Measurements from ENCODE around the gene SNF8. TPM values are rescaled to one million over a fixed set of nuclear protein-coding genes. Genes with fewer than 3 reads are reported as not detected.

Gene SNF8
- polyA plus RNA-seq, 4 donors: 67.4 to 112 (median 96.5) TPM

GRCh38 chr17:48893646-48894508, 50.8 kb downstream of the SNF8 start:
- no peak for DNase-seq (ENCODE audit: low read depth in 4 of 4, low spot score in 3 of 4)

- no peak for DNase-seq (ENCODE audit: low read depth in 4 of 4, low spot score in 3 of 4)
Observed at GRCh38 chr17:48892940-48893645, 51.5 kb downstream of the SNF8 start.

- no peak for DNase-seq (ENCODE audit: low read depth in 4 of 4, low spot score in 3 of 4)
Observed at GRCh38 chr17:48890086-48890485, 54.6 kb downstream of the SNF8 start.

DNA sequence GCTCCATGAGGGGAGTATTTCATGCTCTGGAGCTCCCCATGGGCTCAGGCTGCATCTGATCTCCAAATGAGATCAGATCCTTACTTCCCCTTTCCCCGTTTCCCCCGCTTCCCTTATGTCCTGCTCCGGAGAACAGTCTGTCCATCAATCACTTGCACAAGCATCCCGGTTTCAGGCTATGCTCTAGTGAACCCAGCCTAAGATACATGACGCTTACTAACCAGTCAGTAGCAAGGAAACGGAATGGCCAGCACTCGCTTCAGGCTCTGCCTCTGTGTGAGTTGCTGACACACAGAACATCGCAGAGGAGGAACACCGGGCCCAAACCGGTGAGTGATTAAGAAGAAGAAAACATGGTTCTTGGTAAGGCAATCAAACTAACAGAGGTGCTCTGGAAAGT, 61.5 kb downstream of the SNF8 start:
- no peak for DNase-seq (ENCODE audit: low read depth in 4 of 4, low spot score in 3 of 4)

- DNase-seq (ENCODE audit: low read depth in 4 of 4, low spot score in 3 of 4): no peak
Observed at GRCh38 chr17:48882272-48882671, 62.4 kb downstream of the SNF8 start.

Other genes starting within 250 kb of the SNF8 start
- not detected for gene PRAC1, start 222.3 kb downstream of the SNF8 start, polyA plus RNA-seq (ENCODE audit: insufficient read length in 4 of 4)
- not detected for gene PRAC2, start 221.7 kb downstream of the SNF8 start, polyA plus RNA-seq (ENCODE audit: insufficient read length in 4 of 4)
- gene HOXB13, start 216.1 kb downstream of the SNF8 start, polyA plus RNA-seq (ENCODE audit: insufficient read length in 4 of 4): not detected
- gene TTLL6, start 127.6 kb downstream of the SNF8 start, polyA plus RNA-seq (ENCODE audit: insufficient read length in 4 of 4): under 1 TPM in 3 of 4 donors, not detected in 1; 0.24 to 0.67 (median 0.32) TPM
- gene CALCOCO2, start 113.8 kb downstream of the SNF8 start, polyA plus RNA-seq (ENCODE audit: insufficient read length in 4 of 4): 10 to 100 TPM; 71.0 to 87.9 (median 81.8) TPM
- gene ATP5MC1, start 52.1 kb downstream of the SNF8 start, polyA plus RNA-seq (ENCODE audit: insufficient read length in 4 of 4): 100 to 1,000 TPM; 102 to 157 (median 143) TPM
- gene UBE2Z, start 36.4 kb downstream of the SNF8 start, polyA plus RNA-seq (ENCODE audit: insufficient read length in 4 of 4): 100 to 1,000 TPM in 1 of 4 donors, 10 to 100 TPM in 3; 85.5 to 105 (median 96.1) TPM
- not detected for gene GIP, start 23.8 kb upstream of the SNF8 start, polyA plus RNA-seq (ENCODE audit: insufficient read length in 4 of 4)
- 10 to 100 TPM in 3 of 4 donors, 1 to 10 TPM in 1; 5.7 to 26.7 (median 20.0) TPM for gene IGF2BP1, start 52.5 kb upstream of the SNF8 start, polyA plus RNA-seq (ENCODE audit: insufficient read length in 4 of 4)
- 1 to 10 TPM in 1 of 4 donors, under 1 TPM in 3; 0.16 to 1.7 (median 0.39) TPM for gene B4GALNT2, start 187.9 kb upstream of the SNF8 start, polyA plus RNA-seq (ENCODE audit: insufficient read length in 4 of 4)